Fibroblast of lung (primary cell): ENCODE measurements around the gene NCK2. TPM values are rescaled to one million over a fixed set of nuclear protein-coding genes. Genes with fewer than 3 reads are reported as not detected.

Source experiments
- DNase-seq, 2 donors: peaks; one replicate each; pipeline versions ENCODE4 v3.0.0 to v3.0.0-alpha.2; 2010; ENCODE audit warnings: low read depth in 2 of 2
- H2AFZ ChIP-seq: 2 replicates; pipeline ENCODE4 v1.5.1; 2012; ENCODE audit warnings: low read length, control low read depth, inconsistent platforms
- H3K27ac ChIP-seq: 2 replicates; pipeline ENCODE4 v1.5.1; 2011; ENCODE audit warnings: low read length, control low read depth; ENCODE audit not compliant: insufficient read depth
- H3K27me3 ChIP-seq: 2 replicates; pipeline ENCODE4 v1.5.1; 2011; ENCODE audit warnings: mild to moderate bottlenecking, low read length; ENCODE audit not compliant: control insufficient read depth, insufficient read depth
- H3K36me3 ChIP-seq: 2 replicates; pipeline ENCODE4 v1.5.1; 2011; ENCODE audit warnings: low read length; ENCODE audit not compliant: control insufficient read depth, insufficient read depth
- H3K4me1 ChIP-seq: 2 replicates; pipeline ENCODE4 v1.5.1; 2011; ENCODE audit warnings: low read length; ENCODE audit not compliant: control insufficient read depth, insufficient read depth; ENCODE audit errors: extremely low read depth
- H3K4me2 ChIP-seq: 2 replicates; pipeline ENCODE4 v1.5.1; 2011; ENCODE audit warnings: low read length, control low read depth; ENCODE audit not compliant: insufficient read depth; ENCODE audit errors: extremely low read depth
- H3K4me3 ChIP-seq, 4 experiments: fragments of 200-600 bp in 1 of 4; sonication (generic) in 1 of 4; replicated peaks in 1 of 4; 2 replicates each; pipeline ENCODE4 v1.5.1; 2011 to 2016; ENCODE audit warnings: low read length in 4 of 4, low read depth in 3 of 4, mild to moderate bottlenecking in 3 of 4, control low read depth in 2 of 4, inconsistent platforms in 1 of 4, mixed read lengths in 1 of 4; ENCODE audit not compliant: insufficient read depth in 1 of 4; ENCODE audit errors: control extremely low read depth in 1 of 4
- H3K79me2 ChIP-seq: 2 replicates; pipeline ENCODE4 v1.5.1; 2012; ENCODE audit warnings: mild to moderate bottlenecking, low read length, inconsistent platforms; ENCODE audit not compliant: control insufficient read depth, insufficient read depth
- H3K9ac ChIP-seq: 2 replicates; pipeline ENCODE4 v1.5.1; 2011; ENCODE audit warnings: mild to moderate bottlenecking, low read length, control low read depth; ENCODE audit not compliant: insufficient read depth
- H3K9me3 ChIP-seq: 2 replicates; pipeline ENCODE4 v1.5.1; 2012; ENCODE audit warnings: low read depth, low read length; ENCODE audit not compliant: control insufficient read depth, insufficient read depth
- H4K20me1 ChIP-seq: 2 replicates; pipeline ENCODE4 v1.5.1; 2011; ENCODE audit warnings: low read length; ENCODE audit not compliant: control insufficient read depth, insufficient read depth; ENCODE audit errors: extremely low read depth
- EZH2 ChIP-seq: IDR thresholded peaks from 2 replicates; pipeline ENCODE4 v1.5.1; 2012; ENCODE audit warnings: low read length, control low read depth, mild to moderate bottlenecking; ENCODE audit errors: missing control alignments
- polyA plus RNA-seq, 2 donors: library from polyadenylated mRNA; depleted of rRNA in 1 of 2; stranded (reverse) in 1 of 2; unstranded in 1 of 2; fragments of >200 nt; gene quantifications; 2 replicates each; pipeline ENCODE4 v1.2.1, GENCODE V29; 2011 to 2012; ENCODE audit warnings: missing spikeins in 1 of 2
- total RNA-seq: library from RNA; depleted of rRNA; stranded (reverse); fragments of >200 nt; gene quantifications from 2 replicates; pipeline ENCODE4 v1.2.1, GENCODE V29; 2014
- TF ChIP-seq, protein P1 (sequence below), 2 donors: IDR thresholded peaks in 1 of 2; conservative IDR thresholded peaks in 1 of 2; 1 replicate in 1 of 2; 2 replicates in 1 of 2; pipeline ENCODE4 v1.5.1; 2011 to 2012; ENCODE audit warnings: low read length in 2 of 2, control low read depth in 1 of 2, inconsistent platforms in 1 of 2, low read depth in 1 of 2, mild to moderate bottlenecking in 1 of 2

Gene NCK2
- total and polyA plus RNA-seq, 2 donors (not counting 1 experiment from before 2014, with no cell fraction given), result 25.4 to 51.3 TPM

- no peak for DNase-seq
Observed at GRCh38 chr2:105737980-105738657, 6.6 kb upstream of the NCK2 start.

DNA sequence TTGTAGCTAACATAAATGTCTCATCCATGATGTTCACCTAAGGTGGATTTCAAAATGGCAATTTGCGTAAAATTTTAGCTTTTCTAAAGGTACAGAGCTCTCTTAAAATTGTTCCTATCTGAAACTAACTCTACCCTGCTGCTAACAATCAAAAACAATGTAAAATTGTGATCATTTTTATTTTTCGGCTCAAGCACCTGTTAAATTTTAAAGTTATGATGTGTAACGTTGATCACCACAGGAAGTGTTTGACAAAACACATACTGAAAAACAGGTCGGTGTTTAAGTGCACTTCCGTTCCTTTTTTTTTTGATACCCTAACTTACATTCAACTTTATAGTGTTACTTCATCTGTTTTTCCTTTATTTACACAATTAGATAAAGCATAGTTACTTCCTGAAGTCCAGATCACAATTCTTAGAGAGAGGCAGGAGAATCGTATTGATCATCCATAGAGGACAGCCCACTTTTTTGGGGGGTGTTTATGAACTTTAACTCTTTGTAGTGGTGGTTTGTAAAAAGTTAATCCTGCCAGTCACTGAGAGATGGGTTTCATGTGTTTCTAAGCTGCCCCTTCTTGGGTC lies 6.0 kb upstream of the NCK2 start:
- TF ChIP-seq, protein P1, sequence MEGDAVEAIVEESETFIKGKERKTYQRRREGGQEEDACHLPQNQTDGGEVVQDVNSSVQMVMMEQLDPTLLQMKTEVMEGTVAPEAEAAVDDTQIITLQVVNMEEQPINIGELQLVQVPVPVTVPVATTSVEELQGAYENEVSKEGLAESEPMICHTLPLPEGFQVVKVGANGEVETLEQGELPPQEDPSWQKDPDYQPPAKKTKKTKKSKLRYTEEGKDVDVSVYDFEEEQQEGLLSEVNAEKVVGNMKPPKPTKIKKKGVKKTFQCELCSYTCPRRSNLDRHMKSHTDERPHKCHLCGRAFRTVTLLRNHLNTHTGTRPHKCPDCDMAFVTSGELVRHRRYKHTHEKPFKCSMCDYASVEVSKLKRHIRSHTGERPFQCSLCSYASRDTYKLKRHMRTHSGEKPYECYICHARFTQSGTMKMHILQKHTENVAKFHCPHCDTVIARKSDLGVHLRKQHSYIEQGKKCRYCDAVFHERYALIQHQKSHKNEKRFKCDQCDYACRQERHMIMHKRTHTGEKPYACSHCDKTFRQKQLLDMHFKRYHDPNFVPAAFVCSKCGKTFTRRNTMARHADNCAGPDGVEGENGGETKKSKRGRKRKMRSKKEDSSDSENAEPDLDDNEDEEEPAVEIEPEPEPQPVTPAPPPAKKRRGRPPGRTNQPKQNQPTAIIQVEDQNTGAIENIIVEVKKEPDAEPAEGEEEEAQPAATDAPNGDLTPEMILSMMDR (conservative IDR thresholded peaks at IDR 0.05 in 1 of 2, IDR thresholded peaks at IDR 0.05 in 1 of 2; ENCODE audit: low read depth in 1 of 2, low read length in 2 of 2), result no peak
- TF ChIP-seq EZH2, result no peak
- peaks cover 2% of the 10 kb centered on the region for H3K4me1 ChIP-seq
- H4K20me1 ChIP-seq, result no peaks in the 10 kb centered on the region
- H3K9me3 ChIP-seq, result no peaks in the 10 kb centered on the region
- no peak overlapping the region for H3K4me3 ChIP-seq
- no peak overlapping the region for H3K27ac ChIP-seq
- no peak overlapping the region for H3K9ac ChIP-seq
- H3K27me3 ChIP-seq, result peaks cover 4% of the 10 kb centered on the region
- no peaks in the 10 kb centered on the region for H3K79me2 ChIP-seq
- no peak for DNase-seq
- H2AFZ ChIP-seq, result no peak overlapping the region
- H3K36me3 ChIP-seq, result no peaks in the 10 kb centered on the region
- no peak overlapping the region for H3K4me2 ChIP-seq

More at GRCh38 chr2:105737980-105738657, 6.6 kb upstream of the NCK2 start:
- Histone ChIP-seq H4K20me1 (no peaks in the 10 kb centered on the region), H3K4me1 (peaks cover 2% of the 10 kb centered on the region), H3K9me3 (no peaks in the 10 kb centered on the region), H3K9ac (no peak overlapping the region), H2AFZ (no peak overlapping the region), H3K4me3 (no peak overlapping the region), H3K36me3 (no peaks in the 10 kb centered on the region), H3K27me3 (peaks cover 2% of the 10 kb centered on the region), H3K4me2 (no peak overlapping the region), H3K27ac (no peak overlapping the region), H3K79me2 (no peaks in the 10 kb centered on the region)
- TF ChIP-seq EZH2, result no peak
- TF ChIP-seq, protein P1 (conservative IDR thresholded peaks at IDR 0.05 in 1 of 2, IDR thresholded peaks at IDR 0.05 in 1 of 2; ENCODE audit: low read depth in 1 of 2, low read length in 2 of 2), result no peak

- no peak for DNase-seq
- TF ChIP-seq, protein P1 (conservative IDR thresholded peaks at IDR 0.05 in 1 of 2, IDR thresholded peaks at IDR 0.05 in 1 of 2; ENCODE audit: low read depth in 1 of 2, low read length in 2 of 2), result no peak
- no peak for TF ChIP-seq EZH2
Observed at GRCh38 chr2:105739426-105739825, 5.3 kb upstream of the NCK2 start.

More at GRCh38 chr2:105739426-105739825, 5.3 kb upstream of the NCK2 start:
- peaks cover 4% of the 10 kb centered on the region for H3K27me3 ChIP-seq
- H3K9ac ChIP-seq, result no peak overlapping the region
- no peak overlapping the region for H3K4me3 ChIP-seq
- no peak overlapping the region for H2AFZ ChIP-seq
- peaks cover 2% of the 10 kb centered on the region for H3K4me1 ChIP-seq
- no peaks in the 10 kb centered on the region for H3K36me3 ChIP-seq
- no peak overlapping the region for H3K27ac ChIP-seq
- no peaks in the 10 kb centered on the region for H4K20me1 ChIP-seq
- no peaks in the 10 kb centered on the region for H3K79me2 ChIP-seq
- no peak overlapping the region for H3K4me2 ChIP-seq
- H3K9me3 ChIP-seq, result no peaks in the 10 kb centered on the region
